GM12864 (cell line): ENCODE data around the gene HSBP1L1.

Source experiments
- DNase-seq: peaks from one replicate; pipeline ENCODE4 v3.0.0-alpha.2; 2011; ENCODE audit warnings: low read depth
- H3K4me3 ChIP-seq: 2 replicates; pipeline ENCODE4 v1.5.1; 2011; ENCODE audit warnings: mild to moderate bottlenecking, low read depth, low read length, control low read depth
- TF ChIP-seq, protein P1 (sequence below): IDR thresholded peaks from 2 replicates; pipeline ENCODE4 v1.5.1; 2011; ENCODE audit warnings: low read depth, mild to moderate bottlenecking, moderate library complexity, low read length, control low read depth, inconsistent platforms; ENCODE audit errors: missing control alignments

The HSBP1L1 gene

GRCh38 chr18:79945118-79946042, 19.1 kb upstream of the HSBP1L1 start:
- H3K4me3 ChIP-seq: no peak overlapping the region
- no peak for DNase-seq
- TF ChIP-seq, protein P1, sequence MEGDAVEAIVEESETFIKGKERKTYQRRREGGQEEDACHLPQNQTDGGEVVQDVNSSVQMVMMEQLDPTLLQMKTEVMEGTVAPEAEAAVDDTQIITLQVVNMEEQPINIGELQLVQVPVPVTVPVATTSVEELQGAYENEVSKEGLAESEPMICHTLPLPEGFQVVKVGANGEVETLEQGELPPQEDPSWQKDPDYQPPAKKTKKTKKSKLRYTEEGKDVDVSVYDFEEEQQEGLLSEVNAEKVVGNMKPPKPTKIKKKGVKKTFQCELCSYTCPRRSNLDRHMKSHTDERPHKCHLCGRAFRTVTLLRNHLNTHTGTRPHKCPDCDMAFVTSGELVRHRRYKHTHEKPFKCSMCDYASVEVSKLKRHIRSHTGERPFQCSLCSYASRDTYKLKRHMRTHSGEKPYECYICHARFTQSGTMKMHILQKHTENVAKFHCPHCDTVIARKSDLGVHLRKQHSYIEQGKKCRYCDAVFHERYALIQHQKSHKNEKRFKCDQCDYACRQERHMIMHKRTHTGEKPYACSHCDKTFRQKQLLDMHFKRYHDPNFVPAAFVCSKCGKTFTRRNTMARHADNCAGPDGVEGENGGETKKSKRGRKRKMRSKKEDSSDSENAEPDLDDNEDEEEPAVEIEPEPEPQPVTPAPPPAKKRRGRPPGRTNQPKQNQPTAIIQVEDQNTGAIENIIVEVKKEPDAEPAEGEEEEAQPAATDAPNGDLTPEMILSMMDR: no peak

- DNase-seq: no peak
- TF ChIP-seq, protein P1: no peak
- no peak overlapping the region for H3K4me3 ChIP-seq
These were observed 17.2 kb upstream of the HSBP1L1 start for GRCh38 chr18:79947054-79947755.

DNA sequence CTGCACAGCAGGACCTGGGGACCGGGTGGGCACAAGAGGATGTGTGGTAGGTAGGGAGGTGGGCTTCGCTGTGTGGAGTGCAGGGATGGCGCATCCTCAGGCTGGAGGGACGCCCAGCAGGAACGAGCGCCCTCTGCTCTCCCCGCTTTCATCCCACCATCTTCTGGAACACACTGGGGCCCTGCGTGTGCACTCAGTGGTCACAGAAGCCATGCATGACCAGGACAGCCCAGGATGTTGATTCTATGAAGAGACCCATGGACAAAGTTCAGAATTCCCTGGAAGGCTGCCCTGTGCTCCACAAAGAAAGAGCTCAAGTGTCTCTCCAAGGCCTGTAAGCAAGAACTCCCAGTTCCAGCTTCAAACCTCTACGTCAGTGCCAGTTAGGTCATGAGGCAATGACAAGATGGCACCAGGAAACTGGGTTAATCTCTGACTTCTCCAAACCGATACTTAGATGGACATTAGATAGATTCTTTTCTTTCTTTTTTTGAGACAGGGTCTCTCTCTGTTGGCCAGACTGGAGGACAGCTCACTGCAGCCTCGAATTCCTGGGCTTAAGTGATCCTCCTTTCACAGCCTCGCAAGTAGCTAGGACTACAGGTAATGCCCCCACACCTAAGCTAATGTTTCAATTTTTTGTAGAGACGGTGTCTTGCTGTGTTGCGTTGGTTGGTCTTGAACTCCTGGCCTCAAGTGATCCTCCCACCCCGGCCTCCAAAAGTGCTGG, 16.4 kb upstream of the HSBP1L1 start:
- TF ChIP-seq, protein P1: no peak
- DNase-seq: no peak

DNA sequence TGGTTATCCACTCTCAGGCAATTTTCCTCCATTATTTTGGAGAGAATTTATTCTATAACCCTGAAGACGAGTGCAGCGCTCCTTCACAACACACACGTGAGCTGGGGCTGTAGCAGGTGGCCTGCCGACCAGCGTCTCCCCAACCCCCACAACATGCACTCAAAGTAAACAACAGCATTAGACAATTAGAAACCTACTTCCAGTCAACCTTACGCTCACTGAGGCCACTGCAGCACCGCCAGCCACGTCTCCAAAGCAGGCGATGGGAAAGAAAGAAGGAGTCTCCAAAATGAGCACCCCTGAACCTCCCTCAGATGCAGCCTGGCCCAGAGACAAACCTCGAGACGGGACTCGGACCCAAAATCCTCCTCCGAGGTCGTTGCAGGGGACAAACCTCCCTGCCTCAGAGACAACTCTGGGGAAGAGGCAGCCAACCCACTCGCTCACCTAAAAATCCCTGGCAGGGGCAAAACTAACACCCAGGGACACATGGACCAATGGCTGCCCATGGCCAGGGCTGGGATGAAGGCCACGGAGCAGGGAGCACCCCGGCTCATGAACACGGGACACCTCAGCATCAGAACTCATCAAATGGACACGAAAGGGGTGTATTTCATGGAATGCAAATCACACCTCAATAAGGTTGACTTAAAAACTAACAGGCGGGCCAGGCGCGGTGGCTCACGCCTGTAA, 15.6 kb upstream of the HSBP1L1 start:
- DNase-seq: no peak
- no peak overlapping the region for H3K4me3 ChIP-seq
- TF ChIP-seq, protein P1: no peak

More for the DNA sequence above, 16.4 kb upstream of the HSBP1L1 start:
- no peak overlapping the region for H3K4me3 ChIP-seq

- peak overlapping the region; percentile 73 for H3K4me3 ChIP-seq
- no peak for DNase-seq
- TF ChIP-seq, protein P1: no peak
These were observed 14.6 kb upstream of the HSBP1L1 start for GRCh38 chr18:79949697-79950487.
